AG10803 (cell line): ENCODE results near the gene BST2.

Experiments used
- DNase-seq: peaks from one replicate; pipeline ENCODE4 v3.0.0; 2010; ENCODE audit warnings: low read depth
- H3K4me3 ChIP-seq: 2 replicates; pipeline ENCODE4 v1.5.1; 2011; ENCODE audit warnings: mild to moderate bottlenecking, low read length, control low read depth
- TF ChIP-seq, protein P1 (sequence below): conservative IDR thresholded peaks from 2 replicates; pipeline ENCODE4 v1.5.1; 2011; ENCODE audit warnings: mild to moderate bottlenecking, low read length, control low read depth, inconsistent platforms

Gene BST2

DNA sequence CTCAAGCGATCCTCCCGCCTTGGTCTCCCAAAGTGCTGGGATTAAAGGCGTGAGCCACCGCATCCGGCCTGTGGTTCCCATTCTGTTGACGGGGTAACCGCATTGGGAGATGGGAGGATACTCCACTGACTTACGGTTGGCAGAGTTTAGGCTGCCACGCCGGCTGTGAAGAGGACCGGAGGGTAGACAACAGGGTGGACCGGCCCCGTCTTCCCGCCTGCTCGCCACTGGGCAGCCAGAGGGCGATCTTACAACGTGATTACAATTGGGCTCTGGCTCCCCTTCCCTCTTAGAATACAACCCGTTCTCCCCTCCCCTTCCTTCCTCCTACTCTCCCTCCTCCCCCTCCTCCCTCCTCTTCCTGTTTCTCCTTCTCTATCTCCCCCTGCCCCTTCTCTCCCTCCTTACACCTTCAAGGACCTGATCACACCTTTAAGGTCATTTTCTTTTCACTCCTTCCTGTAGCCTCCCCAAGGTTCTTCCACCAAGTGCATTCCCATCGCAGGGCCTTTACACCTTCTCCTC is 10.5 kb downstream of the BST2 start:
- H3K4me3 ChIP-seq, result no peak overlapping the region
- DNase-seq, result peak; percentile 60
- TF ChIP-seq, protein P1, sequence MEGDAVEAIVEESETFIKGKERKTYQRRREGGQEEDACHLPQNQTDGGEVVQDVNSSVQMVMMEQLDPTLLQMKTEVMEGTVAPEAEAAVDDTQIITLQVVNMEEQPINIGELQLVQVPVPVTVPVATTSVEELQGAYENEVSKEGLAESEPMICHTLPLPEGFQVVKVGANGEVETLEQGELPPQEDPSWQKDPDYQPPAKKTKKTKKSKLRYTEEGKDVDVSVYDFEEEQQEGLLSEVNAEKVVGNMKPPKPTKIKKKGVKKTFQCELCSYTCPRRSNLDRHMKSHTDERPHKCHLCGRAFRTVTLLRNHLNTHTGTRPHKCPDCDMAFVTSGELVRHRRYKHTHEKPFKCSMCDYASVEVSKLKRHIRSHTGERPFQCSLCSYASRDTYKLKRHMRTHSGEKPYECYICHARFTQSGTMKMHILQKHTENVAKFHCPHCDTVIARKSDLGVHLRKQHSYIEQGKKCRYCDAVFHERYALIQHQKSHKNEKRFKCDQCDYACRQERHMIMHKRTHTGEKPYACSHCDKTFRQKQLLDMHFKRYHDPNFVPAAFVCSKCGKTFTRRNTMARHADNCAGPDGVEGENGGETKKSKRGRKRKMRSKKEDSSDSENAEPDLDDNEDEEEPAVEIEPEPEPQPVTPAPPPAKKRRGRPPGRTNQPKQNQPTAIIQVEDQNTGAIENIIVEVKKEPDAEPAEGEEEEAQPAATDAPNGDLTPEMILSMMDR, result peak; percentile 72

DNA sequence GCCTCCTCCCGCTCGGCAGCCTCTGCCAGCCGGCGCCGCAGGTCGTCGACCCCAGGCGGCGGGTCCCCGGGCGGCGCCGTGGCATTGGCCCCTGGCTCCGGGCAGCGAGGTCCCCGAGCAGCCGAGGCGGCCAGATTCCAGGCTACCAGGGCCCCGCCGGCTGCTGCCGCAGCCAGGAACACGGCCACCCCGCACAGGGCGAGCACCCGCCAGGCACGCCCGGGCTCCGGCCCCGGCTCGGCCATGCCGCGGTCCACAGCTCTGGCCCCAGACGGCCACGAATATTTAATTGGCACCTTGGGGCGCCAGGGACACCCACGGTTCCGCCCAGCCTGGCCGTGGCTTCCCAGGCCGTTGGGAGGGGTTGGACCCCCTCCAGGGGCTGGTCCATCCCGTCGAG is 11.5 kb downstream of the BST2 start, which contains the start of gene CCDC194:
CCDC194 (minus strand) TSS at position 283 of the 400 bp plus-strand sequence; CDS start at position 245, 38 bp downstream.
- no peak within 1 kb of the TSS for H3K4me3 ChIP-seq
- DNase-seq, result no peak
- TF ChIP-seq, protein P1, result no peak

DNA sequence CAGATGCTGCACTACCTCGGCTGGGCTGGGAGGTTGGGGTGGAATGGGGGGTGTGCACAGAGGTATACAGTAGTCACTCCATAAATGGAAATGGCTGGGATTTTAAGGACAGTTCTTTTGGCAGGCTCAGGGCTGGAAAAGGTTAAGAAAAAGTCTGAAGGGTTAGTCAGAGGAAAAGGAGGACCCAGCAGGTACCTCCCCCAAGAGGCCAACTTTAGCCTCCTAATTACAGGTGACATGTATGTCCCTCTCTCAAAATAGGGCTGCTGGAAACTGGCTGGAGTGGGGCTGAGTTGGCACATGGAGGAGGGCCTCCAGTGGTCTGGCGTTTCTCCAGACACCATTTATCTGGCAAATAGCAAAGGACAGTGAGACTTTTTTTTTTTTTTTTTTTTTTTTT is 12.4 kb downstream of the BST2 start:
- TF ChIP-seq, protein P1, result no peak
- no peak for DNase-seq
- H3K4me3 ChIP-seq, result no peak overlapping the region

DNA sequence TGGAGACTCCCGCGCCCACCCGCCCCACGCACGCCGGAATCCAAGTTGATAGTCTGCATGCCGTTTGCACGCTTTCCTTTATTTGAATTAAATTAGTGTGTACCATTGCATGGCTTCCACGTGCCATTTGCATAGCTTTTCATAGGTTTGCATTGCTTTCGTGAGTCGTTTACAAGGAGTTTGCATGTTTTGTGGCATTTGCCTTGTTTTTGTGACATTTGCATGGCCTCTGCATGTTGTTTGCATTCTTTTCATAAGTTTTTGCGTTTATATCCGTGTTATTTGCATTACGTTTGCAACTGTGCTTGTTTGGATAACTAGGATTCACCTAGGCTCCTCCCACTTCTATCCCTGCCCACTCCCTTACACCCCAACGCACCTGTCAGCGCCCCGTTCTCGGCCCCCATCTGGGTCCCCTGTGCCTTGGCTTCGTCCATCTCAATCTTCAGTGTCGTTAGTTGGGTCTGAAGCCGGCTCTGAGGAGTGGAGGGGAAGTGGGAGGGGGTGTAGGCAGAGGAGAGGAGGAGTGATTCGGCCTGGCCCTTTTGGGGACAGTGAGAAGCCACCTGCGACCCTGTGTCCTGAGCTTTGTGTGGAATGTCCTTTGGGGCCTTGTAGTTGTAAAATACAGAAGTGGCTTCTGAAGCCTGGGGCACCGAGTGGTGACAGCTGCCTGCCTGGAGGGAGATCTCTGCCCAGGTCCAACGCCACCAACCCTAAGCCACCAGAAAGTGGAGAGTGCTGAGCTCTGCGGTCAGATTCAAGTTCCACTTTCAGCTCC is 13.9 kb downstream of the BST2 start:
- TF ChIP-seq, protein P1, result no peak
- DNase-seq, result no peak
- peak overlapping the region; percentile 50 for H3K4me3 ChIP-seq

DNA sequence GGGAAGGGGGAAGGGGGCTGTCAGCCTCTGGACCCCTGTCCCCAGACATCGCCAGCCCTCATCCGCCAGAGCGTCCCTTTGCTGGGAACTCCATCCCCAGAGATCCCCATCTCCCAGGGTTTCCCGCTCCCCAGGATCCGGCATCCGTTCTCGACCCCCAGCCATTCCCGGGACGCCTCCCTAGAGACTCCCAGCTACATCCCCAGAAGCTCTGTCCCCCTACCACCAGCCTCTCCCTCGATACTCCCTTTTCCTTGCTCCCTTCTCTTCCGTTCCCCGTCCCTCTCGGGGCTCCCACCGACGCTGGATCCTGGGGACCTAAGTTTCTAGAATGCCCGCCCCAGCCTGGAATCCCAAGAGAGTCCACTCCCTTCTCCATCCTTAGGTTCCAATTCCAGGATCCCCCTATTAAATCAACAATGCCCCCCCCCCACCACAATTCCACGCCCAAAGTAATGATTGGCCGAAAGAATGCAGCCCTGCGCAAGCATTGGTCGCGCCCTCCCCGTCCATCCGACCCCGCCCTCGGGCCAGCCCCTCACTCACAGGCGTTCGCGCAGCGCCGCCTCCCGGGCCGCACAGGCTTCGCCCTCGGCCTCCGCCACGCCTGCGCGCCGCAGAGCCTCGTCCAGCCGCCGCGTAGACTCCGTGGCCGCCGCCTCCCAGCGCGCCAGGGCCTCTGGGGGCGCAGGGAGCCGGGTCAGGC is 14.6 kb downstream of the BST2 start:
- DNase-seq, result peak; percentile 84
- TF ChIP-seq, protein P1, result peak; percentile 45
- peak overlapping the region; percentile 70 for H3K4me3 ChIP-seq

DNA sequence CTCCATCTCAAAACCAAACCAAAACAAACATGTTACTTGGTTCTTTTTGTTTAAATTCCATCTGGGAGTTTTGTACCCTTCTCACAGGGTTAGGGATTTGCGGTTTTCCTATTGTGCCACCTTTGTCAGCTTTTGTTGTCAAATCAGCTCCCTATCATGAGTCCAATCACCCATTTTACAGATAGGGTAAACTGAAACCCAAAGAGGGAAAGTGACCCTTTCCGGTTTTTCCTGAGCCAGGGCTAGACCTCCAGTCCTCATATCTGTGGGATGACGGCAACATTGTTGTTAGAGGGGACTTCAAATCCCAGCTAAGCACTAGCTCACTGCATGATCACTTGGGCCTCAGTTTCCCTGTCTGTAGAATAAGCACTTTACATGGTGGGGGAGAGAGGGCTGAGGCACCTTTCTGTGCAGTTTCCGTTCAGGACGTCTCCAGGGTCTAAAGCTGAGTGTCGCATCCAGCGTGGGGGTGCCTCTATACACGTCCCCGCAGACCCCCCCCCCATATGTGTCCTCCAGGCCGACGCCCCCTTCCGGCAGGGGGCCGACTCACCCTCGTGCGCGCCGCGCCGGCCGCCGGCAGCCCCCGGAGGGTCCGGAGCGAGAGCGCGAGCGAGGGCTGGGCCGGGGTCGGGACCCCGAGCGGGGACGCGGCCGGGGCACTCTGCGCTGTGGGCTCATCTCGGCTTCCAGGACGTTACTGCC is 15.3 kb downstream of the BST2 start:
- TF ChIP-seq, protein P1, result no peak; the same call in 1 of the 2 replicates
- DNase-seq, result no peak
- peak overlapping the region; percentile 70 for H3K4me3 ChIP-seq
